ENCODE results near the gene RHOBTB1. TPM values are rescaled to one million over a fixed set of nuclear protein-coding genes. Genes with fewer than 3 reads are reported as not detected.
"Not testable (repeated sequence)": the region's sequence is repeated elsewhere in the genome, so short reads cannot be mapped to it uniquely, and the experiment has no call there.

The RHOBTB1 gene
- total RNA-seq, 6 donors from 2014 or later = 10.4 to 28.3 (median 13.7) TPM

DNA sequence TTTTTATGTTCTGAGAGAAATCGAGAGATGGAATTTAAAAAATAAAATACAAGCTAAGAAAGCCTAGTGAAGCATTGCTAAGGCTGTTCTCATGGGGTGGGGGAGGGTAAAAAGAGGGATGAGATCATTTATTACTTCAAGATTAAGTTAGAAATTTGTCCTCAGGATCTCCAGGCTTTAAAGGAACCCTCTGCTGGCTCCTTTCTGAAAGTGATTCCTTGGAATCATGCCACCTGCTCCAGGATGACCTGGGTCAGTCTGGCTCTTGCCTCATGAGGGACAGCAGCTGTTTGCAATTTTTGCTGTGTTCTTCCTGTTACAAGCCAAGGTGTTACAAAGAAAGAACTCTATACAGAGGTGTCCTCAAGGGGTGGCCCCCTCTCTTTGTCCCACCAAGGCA lies 95.9 kb downstream of the RHOBTB1 start:
- WGBS, 2 donors = 70 to 72% methylated on average over 1 of the region's 1 CpG
- Histone ChIP-seq H3K4me3 (no peak overlapping the region), H3K4me1 (peaks cover 6 to 34% (median 10%) of the 10 kb centered on the region in 4 donors), H3K9me3 (no peaks in the 10 kb centered on the region), H3K27me3 (no peaks in the 10 kb centered on the region), H3K36me3 (no peaks in the 10 kb centered on the region), H3K27ac (no peak overlapping the region)
- TF ChIP-seq, protein P1, sequence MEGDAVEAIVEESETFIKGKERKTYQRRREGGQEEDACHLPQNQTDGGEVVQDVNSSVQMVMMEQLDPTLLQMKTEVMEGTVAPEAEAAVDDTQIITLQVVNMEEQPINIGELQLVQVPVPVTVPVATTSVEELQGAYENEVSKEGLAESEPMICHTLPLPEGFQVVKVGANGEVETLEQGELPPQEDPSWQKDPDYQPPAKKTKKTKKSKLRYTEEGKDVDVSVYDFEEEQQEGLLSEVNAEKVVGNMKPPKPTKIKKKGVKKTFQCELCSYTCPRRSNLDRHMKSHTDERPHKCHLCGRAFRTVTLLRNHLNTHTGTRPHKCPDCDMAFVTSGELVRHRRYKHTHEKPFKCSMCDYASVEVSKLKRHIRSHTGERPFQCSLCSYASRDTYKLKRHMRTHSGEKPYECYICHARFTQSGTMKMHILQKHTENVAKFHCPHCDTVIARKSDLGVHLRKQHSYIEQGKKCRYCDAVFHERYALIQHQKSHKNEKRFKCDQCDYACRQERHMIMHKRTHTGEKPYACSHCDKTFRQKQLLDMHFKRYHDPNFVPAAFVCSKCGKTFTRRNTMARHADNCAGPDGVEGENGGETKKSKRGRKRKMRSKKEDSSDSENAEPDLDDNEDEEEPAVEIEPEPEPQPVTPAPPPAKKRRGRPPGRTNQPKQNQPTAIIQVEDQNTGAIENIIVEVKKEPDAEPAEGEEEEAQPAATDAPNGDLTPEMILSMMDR (IDR thresholded peaks at IDR 0.05) = no peak
- peak in 1 of 2 donors; percentile 34 for TF ChIP-seq POLR2AphosphoS5 (IDR thresholded peaks at IDR 0.05)
- ATAC-seq (ENCODE audit: low FRiP score in 2 of 2) (peak in 1 of 2 donors; percentile 61), DNase-seq (no peak)

DNA sequence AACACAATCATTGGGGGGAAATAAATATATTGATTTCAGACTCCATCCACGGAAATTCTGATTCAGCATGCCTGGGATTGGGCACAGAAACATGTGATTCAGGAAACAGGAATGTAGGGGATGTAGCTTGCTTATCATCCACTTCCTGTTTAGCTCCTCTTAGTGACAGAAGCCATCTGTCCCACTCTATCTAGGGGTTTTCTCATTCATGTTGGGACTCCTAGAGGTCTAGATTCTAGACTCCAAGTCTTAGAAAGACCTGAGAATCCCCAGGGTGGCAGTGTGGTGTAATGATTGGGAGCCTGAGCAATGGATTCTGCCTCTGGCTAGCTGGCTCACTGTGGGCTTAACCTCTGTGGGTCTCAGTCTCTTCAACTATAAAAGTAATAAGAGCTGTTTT lies 97.8 kb downstream of the RHOBTB1 start:
- WGBS, 2 donors = 41 to 46% methylated on average over 1 of the region's 1 CpG
- H3K27ac ChIP-seq = peak overlapping the region in 1 of 4 donors; percentile 46
- DNase-seq (no peak), ATAC-seq (ENCODE audit: low FRiP score in 2 of 2) (no peak)
- TF ChIP-seq POLR2A (IDR thresholded peaks at IDR 0.05) = no peak
- no peak for TF ChIP-seq EP300 (IDR thresholded peaks at IDR 0.05)
- TF ChIP-seq, protein P1 (IDR thresholded peaks at IDR 0.05) = no peak
- peak in 1 of 2 donors; percentile 9 for TF ChIP-seq POLR2AphosphoS5 (IDR thresholded peaks at IDR 0.05)
- no peak overlapping the region for H3K4me3 ChIP-seq
- H3K36me3 ChIP-seq = no peaks in the 10 kb centered on the region
- no peaks in the 10 kb centered on the region for H3K27me3 ChIP-seq
- no peaks in the 10 kb centered on the region for H3K9me3 ChIP-seq
- H3K4me1 ChIP-seq = peaks cover 6 to 34% (median 10%) of the 10 kb centered on the region in 4 donors

DNA sequence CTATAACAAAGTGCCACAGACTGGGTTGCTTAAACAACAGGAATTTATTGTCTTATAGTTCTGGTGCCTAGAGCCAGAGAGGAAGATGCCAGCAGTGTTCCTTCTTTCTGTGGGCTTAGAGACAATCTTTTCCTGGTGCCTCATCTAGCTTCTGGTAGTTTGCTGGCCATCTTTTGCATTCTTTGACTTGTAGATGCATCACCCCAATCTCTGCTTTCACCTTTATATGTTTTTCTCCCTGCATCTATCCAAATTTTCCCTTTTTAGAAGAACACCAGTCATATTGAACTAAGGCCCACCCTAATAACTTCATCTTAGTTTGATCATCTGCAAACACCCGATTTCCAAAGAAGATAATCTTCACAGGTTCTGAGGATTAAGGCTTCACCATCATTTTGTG lies 98.9 kb downstream of the RHOBTB1 start:
- H3K4me1 ChIP-seq = peaks cover 6 to 34% (median 10%) of the 10 kb centered on the region in 4 donors
- H3K27me3 ChIP-seq = no peaks in the 10 kb centered on the region
- no peak for TF ChIP-seq POLR2AphosphoS5 (IDR thresholded peaks at IDR 0.05)
- TF ChIP-seq, protein P1 (IDR thresholded peaks at IDR 0.05) = no peak
- TF ChIP-seq POLR2A (IDR thresholded peaks at IDR 0.05) = no peak
- TF ChIP-seq EP300 (IDR thresholded peaks at IDR 0.05) = no peak
- no peak for ATAC-seq (ENCODE audit: low FRiP score in 2 of 2)
- no peaks in the 10 kb centered on the region for H3K36me3 ChIP-seq
- H3K27ac ChIP-seq = no peak overlapping the region
- 95 to 96% methylated on average over 1 of the region's 1 CpG for WGBS, 2 donors
- no peaks in the 10 kb centered on the region for H3K9me3 ChIP-seq
- H3K4me3 ChIP-seq = no peak overlapping the region
- DNase-seq = no peak

DNA sequence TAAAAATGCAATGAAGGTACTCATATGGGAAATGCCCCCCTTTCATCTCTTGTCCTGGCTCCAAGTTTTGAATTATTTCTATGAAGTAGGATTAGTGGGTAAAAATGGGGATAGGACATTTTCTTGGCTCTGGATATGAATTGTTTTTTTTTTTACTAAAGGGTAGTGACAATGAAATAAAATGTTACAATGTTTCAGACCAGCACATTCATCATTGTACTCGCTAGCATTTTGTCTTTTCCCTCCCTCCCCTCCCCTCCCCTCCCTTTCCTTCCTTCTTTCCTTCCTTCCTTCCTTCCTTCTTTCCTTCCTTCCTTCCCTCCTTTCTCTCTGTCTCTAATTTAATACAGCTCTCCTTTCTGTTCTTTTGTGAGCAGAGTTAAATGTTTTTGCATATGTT lies 101.3 kb downstream of the RHOBTB1 start:
- Histone ChIP-seq H3K27me3 (no peaks in the 10 kb centered on the region), H3K4me3 (no peak overlapping the region), H3K36me3 (no peaks in the 10 kb centered on the region), H3K9me3 (no peaks in the 10 kb centered on the region), H3K4me1 (peaks cover 0 to 19% (median 2%) of the 10 kb centered on the region in 4 donors), H3K27ac (no peak overlapping the region)
- WGBS, 2 donors = 94 to 96% methylated on average over 1 of the region's 1 CpG
- ATAC-seq (ENCODE audit: low FRiP score in 2 of 2) (no peak), DNase-seq (no peak)
- TF ChIP-seq, protein P1 (IDR thresholded peaks at IDR 0.05) = no peak
- TF ChIP-seq EP300 (IDR thresholded peaks at IDR 0.05) (no peak), POLR2A (IDR thresholded peaks at IDR 0.05) (no peak), POLR2AphosphoS5 (IDR thresholded peaks at IDR 0.05) (no peak)

DNA sequence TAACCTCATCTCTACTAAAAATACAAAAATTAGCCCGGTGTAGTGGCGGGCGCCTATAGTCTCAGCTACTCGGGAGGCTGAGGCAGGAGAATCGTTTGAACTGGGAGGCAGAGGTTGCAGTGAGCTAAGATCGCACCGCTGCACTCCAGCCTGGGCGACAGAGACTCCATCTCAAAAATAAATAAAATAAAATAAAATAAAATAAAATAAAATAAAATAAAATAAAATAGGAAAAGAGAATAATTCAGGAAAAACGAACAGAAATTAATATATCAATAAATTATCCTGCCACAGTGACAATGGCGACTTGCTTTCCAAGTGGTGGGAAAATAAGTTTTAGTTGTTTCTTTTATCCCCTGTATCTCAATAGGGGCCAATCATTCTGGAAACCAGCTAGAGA lies 102.8 kb downstream of the RHOBTB1 start:
- 96 to 97% methylated on average over 10 of the region's 10 CpGs for WGBS, 2 donors
- not testable (repeated sequence) for H3K27ac ChIP-seq; DNase-seq; H3K4me1 ChIP-seq; H3K27me3 ChIP-seq; H3K36me3 ChIP-seq; ATAC-seq (ENCODE audit: low FRiP score in 2 of 2); H3K9me3 ChIP-seq; H3K4me3 ChIP-seq

Data from upper lobe of left lung (tissue), 6 donors.